ENCODE measurements around the gene SNAPC4.

The SNAPC4 gene

DNA sequence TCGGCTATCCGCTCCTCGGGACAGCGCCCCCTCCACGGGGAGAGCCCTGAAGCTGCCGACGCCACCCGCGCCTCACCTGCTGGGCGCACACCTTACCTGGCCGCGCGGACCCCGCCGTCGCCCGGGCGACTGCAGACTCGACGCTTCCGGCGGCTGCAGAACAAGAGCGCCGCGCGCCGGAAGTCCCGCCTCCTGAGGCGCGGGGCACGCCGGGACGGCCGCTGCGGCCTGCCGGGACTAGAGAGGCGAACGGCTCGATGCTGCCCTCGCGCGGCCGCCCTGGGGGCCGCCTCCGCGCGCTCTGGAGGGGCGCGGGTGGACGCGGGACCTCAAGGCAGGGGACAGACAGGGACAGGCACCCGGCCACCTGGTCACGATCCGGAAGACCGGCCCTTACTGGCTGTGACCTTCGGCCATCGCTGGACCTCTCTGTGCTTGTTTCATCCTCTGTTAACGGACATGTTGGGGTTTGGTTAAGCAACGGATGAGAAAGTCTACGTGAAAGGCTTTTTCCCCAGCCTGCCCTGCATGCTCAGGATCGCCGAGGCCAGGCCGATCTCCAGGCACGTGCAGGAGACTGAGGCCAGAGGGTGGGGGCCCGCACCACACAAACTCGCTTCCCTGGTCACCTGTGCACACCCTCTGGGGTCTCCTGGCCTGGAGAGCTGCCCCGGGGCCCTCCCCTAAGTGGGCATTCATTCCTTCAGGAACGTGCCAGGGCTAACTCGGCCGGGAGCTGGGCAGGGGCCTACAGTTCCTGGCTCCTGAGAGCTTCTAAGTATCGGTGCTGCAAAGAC is at the start of gene SNAPC4:
TSS of gene SNAPC4 (minus strand) at position 133 of the 797 bp plus-strand sequence. CDS start 1,742 bp downstream, outside the sequence.
- peak; percentile 89 for DNase-seq

DNA sequence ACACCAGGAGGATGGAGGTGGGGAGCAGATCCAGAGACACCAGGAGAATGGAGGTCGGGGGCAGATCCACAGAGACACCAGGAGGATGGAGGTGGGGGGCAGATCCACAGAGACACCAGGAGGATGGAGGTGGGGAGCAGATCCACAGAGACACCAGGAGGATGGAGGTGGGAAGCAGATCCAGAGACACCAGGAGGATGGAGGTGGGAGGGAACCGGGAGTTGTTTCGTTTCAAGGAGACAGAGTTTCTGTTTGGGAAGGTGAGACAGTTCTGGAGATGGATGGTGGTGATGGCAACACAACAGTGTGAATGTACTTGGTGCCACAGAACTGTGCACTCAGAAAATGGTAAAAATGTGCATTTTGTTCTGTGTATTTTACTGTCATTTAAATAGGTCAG is 48.7 kb upstream of the SNAPC4 start:
- DNase-seq, result no peak

DNA sequence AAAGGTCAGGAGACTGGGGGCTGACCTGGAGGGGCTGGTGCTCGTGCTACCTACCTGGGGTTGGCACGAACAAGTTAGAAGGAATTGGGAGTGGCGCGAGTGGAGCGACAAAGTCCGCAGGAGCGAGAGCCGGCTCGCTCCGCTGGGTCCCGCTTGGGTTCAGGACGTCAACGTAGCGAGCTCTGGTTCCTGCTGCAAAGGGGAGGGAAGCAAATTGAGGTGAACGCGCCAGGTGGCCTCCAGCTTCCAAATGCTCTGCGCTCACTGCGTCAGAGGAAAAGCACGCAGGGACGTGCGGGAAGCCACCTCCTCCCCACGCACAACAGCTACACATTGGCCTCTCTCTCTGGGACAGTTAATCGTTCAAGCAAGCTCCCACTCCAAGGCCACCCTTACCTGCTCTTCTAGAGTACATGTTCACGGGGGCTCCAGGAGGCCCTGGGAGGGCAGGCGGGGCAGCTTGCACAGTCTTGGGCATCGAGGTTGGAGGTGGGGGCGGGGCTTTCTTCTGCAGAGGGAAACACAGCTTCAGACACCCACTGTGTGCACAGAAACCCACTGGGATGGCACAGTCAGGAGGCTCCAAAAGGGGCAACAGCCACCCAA is 47.3 kb upstream of the SNAPC4 start:
- no peak for DNase-seq

- no peak for DNase-seq
Measured at GRCh38 chr9:136445799-136446198, 45.8 kb upstream of the SNAPC4 start.

GRCh38 chr9:136444102-136444501 is 44.1 kb upstream of the SNAPC4 start:
- DNase-seq, result no peak

GRCh38 chr9:136443687-136444086 is 43.7 kb upstream of the SNAPC4 start:
- DNase-seq, result no peak

DNA sequence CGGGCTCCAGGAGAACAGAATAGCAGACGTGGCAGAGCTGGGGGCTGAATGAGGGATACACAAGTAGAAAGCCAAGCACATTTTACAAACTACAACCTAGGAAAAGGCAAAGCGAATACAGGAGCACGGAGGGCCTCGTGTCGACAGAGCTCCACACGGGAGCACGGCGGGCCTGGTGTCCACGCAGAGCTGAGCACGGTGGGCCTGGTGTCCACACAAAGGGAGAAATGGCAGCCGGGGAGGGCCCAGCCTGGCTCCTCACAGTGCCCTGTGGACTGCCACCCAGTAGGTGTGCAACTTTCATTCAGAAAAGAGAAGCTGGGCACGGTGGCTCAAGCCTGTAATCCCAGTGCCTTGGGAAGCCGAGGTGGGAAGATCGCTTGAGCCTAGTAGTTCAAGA is 43.1 kb upstream of the SNAPC4 start:
- DNase-seq, result no peak

DNA sequence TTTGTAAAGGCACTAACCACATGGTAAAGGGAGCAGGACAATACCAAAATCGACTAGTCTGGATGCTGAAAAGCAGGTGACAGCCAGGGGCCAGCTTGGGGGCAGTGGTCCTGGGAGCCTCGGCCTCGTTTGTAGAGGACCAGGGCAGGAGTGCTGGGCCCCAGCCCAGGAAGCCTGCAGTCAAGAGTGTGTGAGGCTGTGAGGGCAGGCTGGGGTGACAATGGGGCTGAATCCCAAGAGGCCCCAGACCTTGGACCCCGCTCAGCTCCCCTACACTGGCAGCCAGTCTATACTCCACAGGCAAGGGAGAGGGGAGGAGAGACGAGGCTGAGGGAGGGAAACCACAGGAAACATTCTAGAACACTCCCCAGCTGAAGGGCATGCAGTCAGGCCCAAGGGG is 42.3 kb upstream of the SNAPC4 start:
- DNase-seq, result no peak

DNA sequence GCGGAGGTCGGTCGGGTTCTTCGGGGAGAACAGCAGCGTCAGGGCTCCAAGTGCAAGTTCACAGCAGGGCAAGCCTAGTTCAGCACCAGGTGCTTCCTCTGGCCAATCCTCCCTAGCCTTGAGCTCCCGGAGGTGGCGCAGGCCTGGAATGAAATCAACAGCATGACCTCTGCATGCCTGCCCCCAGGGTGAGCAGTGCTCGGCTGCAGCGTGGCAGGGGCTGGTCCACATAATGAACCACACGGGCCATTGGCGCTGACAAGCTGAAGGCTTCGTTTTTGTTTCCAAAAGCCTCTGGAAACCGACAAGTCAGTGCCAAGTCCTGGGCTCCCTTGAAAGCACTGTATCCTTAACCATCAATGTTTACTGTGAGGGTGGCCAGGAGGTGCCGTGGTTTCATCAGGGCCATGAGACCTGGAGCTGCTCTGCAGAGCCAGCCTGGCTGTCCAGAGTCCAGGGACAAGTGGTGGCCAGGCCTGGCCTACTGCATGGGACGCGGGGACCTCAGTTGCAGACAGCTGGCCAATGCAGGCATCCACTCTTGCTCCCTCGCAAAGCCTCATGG is 41.8 kb upstream of the SNAPC4 start:
- no peak for DNase-seq

- DNase-seq, result no peak
Measured at GRCh38 chr9:136441191-136441680, 41.3 kb upstream of the SNAPC4 start.

DNA sequence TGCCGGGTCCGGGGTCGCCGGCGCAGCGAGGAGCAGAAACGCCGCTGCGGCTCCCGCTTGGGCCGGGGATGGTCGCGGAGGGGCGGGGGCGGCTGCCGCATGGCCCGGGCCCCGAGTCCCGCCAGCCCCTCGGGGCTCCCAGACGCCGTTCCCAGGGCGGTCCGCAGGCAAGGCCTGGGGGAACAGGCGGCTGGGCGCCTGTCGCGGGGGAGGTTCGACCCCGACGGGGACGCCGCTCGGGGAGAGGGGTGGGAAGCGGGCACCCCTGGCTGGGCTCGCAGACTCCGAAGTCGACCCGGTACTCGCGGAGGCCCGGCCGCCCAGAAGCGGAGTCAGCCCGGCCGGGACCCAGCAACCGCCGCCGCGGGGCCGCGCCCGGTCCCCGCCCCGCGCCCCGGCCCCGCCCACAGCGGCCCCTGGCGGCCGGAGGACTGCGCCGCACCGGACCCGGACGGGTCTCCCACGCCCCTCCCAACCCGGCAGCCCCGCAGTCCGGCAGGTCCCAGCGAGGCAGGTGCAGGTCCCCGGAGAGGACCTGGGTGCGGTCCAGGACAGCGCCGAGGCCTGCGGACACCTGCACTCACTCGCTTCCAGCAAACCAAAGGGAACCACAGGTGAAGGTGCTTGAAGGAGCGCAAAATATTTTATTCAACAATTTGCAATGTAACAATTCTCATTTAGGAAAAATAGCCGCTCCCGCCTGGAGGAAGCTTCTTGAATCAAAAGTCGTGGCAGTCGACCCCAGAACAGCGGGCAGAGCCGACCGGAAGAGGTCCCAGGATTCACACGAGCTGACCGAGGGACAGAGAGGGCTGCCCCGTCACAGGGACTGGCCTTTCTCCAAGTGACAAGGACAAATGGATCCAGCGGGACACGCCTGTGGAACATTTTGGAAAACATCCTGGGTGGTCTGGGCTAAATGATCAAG is 39.8 kb upstream of the SNAPC4 start, which contains the start of gene INPP5E:
TSS of gene INPP5E (minus strand) at position 365 of the 928 bp plus-strand sequence. CDS start 426 bp downstream, outside the sequence.
- DNase-seq, result peak; percentile 87

GRCh38 chr9:136438548-136439480 is 38.8 kb upstream of the SNAPC4 start:
- DNase-seq, result peak; percentile 62

DNA sequence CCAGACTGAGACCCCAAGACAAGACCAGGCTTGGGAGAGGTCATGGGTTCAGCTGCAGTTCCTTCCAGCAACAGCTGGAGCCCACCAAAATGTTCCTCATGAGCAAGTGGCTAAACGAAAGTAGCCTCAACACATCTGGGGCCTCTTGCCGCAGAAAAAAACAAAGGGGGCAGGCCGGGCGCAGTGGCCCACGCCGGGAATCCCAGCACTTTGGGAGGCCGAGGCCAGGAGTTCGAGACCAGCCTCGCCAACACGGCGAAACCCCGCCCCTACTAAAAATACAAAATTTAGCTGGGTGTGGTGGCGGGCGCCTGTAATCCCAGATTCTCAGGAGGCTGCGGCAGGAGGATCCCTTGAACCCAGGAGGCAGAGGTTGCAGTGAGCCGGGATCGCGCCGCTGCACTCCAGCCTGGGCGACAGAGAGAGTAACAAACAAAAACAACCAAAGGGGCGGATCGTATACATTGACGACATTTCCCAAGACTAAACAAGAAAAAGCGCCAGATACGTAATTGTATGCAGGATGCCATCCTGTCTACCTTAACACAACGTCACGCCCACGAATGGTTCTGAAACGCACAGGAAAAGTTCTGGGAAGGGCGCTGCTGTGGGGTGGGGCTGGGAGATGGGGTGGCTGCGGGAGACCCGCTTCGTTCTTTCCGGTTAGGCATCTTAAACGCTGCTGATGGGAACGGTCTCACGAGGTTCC is 38.0 kb upstream of the SNAPC4 start:
- peak; percentile 38 for DNase-seq

DNA sequence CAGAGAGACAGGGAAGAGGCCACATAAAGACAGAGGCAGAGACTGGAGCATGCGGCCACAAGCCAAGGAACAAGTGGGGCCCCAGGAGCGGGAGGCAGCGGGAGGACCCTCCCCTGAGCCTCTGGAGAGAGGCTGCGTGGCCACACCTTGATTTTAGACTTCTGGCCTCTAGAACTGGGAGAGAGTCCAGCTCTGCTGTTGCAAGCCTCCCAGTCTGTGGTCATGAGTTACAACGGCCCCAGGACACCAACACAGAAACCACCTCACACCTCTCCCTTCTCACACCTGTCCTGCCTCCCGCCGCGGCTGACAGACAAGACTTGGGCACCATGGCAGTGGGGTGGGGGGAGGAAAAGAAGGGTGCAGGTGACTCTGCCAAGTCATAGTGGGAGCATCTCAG is 37.5 kb upstream of the SNAPC4 start:
- DNase-seq, result no peak

GRCh38 chr9:136436055-136436634 is 36.2 kb upstream of the SNAPC4 start:
- DNase-seq, result no peak

DNA sequence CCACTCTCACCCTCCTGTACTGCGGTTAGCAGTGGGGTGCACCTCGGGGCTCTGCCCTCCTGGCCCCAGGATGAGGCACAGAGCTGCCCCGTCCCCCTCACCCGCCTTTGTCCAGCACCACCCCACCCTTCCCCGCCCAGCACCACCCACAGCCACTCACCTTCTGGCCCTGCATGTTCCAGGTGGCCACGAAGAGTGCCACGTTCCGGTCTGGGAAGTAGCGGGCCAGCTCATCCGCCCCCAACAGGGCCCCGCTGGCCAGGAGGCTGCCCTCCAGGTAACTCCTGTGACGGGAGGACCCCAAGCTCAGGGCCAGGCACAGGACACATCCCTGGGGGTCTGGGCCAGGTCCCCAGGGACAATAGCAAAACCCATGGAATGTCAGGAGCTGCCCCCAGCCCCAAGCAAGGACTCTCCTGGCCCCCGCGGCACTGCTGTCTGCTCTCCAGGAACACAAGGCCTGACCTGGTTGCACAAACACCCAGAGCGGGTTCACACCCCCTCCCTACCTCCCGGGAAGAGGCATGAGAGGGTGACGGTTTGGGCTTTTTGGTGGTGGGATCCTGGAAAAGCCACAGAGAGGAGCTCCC is 34.7 kb upstream of the SNAPC4 start:
- no peak for DNase-seq

DNA sequence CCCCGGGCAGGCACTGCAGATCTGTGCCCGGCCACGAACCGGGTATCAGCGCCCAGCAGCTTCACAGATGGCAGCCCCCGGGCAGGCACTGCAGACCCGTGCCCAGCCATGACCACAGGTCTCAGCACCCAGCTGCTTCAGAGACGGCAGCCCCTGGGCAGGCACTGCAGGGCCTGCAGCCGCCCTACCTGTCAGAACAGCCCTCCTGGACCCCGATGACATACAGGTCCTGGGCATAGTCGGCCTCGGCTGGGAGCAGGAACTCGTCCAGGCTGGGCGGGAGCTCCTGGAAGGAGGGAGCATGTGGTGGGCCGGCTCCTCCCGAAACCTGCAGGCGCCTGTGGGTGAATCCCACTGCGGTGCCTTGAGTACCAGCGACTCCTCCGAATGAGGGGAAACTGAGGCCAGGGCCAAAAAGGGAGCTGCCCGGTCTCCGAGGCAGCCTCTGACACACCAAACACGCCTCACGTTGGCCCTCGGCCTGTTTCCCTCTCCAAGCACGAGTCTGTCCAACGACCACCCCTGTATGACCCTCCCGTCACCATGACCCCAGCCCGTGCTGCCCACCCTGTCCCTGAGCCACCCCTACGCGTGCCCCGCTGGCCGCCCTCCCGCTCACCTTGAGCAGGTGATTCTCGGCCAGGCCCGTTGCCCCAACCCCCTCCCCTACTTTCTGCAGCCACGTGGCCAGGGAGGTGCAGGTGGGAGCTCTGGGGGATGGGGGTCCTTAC is 34.0 kb upstream of the SNAPC4 start:
- DNase-seq, result no peak

- DNase-seq, result no peak
Measured at GRCh38 chr9:136433043-136433715, 33.2 kb upstream of the SNAPC4 start.

GRCh38 chr9:136432591-136432990 is 32.6 kb upstream of the SNAPC4 start:
- DNase-seq, result no peak

All from CD4-positive, alpha-beta T cell treated with Interleukin-10 for 1 hour (primary cell).